Measurements from ENCODE around the gene DHX32.

Gene DHX32

DNA sequence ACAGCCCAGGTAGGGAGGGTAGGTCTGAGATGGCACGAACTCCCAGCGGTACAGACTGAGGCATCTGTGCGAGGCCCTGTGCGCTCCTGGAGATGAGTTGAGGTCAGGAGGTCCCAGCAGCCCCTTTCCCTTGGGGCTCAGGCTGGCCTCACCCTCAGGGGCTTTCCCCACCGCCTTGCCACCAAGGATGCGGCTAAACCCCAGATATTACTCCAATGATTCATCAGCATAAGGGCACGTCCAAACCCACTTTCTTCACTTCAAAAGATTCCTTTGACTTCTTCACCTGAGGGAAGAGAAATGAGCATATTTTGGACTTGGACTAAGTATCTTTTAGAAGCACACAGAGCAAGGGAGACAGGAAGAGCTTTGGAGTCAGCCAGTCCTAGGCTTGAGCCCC lies 78.4 kb downstream of the DHX32 start:
- intact Hi-C loops (cut with DNase I; ENCODE audit: low total_unique reads) = no loop called here
- Histone ChIP-seq H3K27me3 (no peaks in the 10 kb centered on the region), H3K4me3 (no peak overlapping the region), H3K36me3 (peaks cover 31 to 89% (median 45%) of the 10 kb centered on the region in 3 donors), H3K9me3 (no peaks in the 10 kb centered on the region), H3K27ac (no peak overlapping the region), H3K4me1 (no peaks in the 10 kb centered on the region)
- no peak for DNase-seq
- TF ChIP-seq, protein P1, sequence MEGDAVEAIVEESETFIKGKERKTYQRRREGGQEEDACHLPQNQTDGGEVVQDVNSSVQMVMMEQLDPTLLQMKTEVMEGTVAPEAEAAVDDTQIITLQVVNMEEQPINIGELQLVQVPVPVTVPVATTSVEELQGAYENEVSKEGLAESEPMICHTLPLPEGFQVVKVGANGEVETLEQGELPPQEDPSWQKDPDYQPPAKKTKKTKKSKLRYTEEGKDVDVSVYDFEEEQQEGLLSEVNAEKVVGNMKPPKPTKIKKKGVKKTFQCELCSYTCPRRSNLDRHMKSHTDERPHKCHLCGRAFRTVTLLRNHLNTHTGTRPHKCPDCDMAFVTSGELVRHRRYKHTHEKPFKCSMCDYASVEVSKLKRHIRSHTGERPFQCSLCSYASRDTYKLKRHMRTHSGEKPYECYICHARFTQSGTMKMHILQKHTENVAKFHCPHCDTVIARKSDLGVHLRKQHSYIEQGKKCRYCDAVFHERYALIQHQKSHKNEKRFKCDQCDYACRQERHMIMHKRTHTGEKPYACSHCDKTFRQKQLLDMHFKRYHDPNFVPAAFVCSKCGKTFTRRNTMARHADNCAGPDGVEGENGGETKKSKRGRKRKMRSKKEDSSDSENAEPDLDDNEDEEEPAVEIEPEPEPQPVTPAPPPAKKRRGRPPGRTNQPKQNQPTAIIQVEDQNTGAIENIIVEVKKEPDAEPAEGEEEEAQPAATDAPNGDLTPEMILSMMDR (IDR thresholded peaks at IDR 0.05) = no peak

DNA sequence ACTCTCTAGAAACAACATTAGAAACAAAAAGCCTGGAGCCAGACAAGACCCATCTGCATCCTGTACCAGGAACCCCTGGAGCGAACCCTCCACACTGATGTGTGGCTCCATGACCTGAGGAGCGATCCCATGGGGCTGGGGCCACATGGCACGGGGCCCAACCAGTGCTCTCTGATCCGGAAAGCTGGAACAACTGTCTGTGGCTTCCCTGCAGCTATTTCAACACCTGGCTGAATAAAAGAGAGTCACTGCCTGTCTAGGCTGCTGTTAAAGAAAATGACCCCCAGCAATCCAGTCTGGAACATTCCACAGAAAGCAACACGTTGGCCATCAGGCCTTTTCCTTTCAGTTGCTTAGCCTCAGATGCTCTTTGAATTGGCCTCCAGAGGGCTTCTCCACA lies 79.0 kb downstream of the DHX32 start:
- no peak for DNase-seq
- TF ChIP-seq, protein P1 (IDR thresholded peaks at IDR 0.05) = no peak
- intact Hi-C loops (cut with DNase I; ENCODE audit: low total_unique reads) = no loop called here
- Histone ChIP-seq H3K27me3 (no peaks in the 10 kb centered on the region), H3K9me3 (no peaks in the 10 kb centered on the region), H3K4me1 (no peaks in the 10 kb centered on the region), H3K36me3 (peaks cover 31 to 89% (median 45%) of the 10 kb centered on the region in 3 donors), H3K4me3 (no peak overlapping the region), H3K27ac (no peak overlapping the region)

DNA sequence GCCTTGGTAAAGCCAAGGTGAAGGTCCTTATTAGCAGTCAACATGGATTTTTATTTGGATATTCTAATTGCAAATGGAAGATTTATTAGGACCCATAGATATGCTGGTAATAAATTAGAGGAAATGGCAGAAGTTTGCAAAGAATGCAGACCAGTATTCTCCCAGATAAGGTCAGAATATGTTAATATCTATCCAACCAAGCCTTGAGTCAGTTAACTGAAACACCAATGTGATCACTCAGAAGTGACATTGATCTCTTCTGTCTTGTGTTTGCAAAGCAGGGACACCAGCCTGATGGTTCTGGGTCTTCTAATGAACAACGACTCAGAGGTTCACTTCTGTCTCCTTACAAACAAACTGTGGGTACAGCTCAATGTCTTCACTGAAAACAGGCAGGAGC lies 79.5 kb downstream of the DHX32 start:
- TF ChIP-seq, protein P1 (IDR thresholded peaks at IDR 0.05) = no peak
- Histone ChIP-seq H3K27ac (no peak overlapping the region), H3K36me3 (peaks cover 28 to 89% (median 41%) of the 10 kb centered on the region in 3 donors), H3K4me3 (no peak overlapping the region), H3K4me1 (no peaks in the 10 kb centered on the region), H3K27me3 (no peaks in the 10 kb centered on the region), H3K9me3 (no peaks in the 10 kb centered on the region)
- intact Hi-C loops (cut with DNase I; ENCODE audit: low total_unique reads) = no loop called here
- DNase-seq = no peak

DNA sequence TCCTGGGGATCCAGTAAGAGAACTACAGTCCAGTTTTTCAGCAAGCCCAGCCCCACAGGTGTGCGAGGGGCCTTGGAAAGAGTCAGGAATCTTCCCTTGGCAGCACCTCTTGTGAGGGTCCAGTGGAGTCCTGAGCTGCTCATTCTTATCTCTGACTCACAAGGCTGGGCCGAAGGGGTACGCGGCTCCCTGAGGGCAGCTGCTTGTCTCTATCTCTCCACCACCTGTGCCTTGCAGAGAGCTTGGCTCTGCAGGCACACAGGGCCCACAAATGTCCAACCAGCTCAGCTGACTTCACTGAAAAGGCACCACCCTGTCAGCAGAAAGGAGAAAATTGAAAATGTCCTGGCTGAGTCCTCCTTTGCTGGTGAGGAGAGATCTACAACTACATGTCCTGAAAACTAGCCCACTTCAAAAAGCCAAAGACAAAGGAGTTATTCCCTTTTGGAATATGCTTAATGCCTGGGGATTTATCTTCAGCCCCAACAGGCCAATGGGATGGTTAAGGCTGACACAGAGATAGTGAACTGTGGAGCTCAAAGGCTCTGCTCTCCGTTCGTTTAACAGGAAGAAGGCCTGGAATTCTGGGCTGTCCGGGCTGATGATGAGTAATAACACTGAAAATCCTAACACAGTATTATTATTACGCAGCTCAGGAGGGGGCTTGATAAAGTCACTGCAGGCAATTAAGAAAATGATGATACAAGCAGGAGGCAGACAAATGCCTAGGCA lies 81.5 kb downstream of the DHX32 start:
- H3K27ac ChIP-seq = no peak overlapping the region
- H3K36me3 ChIP-seq = peaks cover 21 to 89% (median 29%) of the 10 kb centered on the region in 3 donors
- H3K9me3 ChIP-seq = no peaks in the 10 kb centered on the region
- H3K27me3 ChIP-seq = no peaks in the 10 kb centered on the region
- DNase-seq = no peak
- TF ChIP-seq, protein P1 (IDR thresholded peaks at IDR 0.05) = no peak
- H3K4me3 ChIP-seq = no peak overlapping the region
- H3K4me1 ChIP-seq = no peaks in the 10 kb centered on the region
- intact Hi-C loops (cut with DNase I; ENCODE audit: low total_unique reads) = no loop called here

DNA sequence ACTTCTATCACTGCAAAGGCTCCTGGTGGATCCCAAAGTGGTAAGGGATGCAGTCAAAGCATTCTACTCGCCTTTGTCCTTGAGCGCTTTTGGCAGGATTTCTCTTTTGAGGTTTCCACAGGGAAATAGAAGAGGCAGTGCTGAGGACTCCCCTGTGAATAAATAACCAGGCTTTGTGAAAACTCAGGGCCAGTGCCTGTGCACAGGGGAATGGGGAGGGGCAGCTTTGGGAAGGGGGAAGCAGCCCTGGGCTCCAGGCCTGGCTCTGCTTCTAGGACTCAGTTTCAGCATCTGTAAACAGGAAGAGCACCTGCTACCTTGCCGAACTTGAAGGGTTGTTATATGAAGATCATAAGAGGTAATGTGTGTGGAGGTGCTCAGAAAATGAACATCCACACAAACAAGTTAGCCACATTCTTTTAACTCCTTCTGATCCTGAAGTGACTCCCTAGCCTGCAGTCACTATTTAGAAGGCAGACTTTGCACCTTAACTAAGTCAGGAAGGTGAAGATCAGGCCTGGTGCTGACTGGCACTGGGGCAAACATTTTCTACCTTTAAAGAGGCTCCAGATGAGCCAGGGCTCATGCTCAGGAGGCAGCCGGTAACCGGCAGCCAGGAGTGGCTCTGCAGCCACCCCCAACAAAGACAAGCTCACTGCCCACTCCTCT lies 83.0 kb downstream of the DHX32 start:
- DNase-seq = no peak
- H3K27ac ChIP-seq = no peak overlapping the region
- H3K4me3 ChIP-seq = no peak overlapping the region
- intact Hi-C loops (cut with DNase I; ENCODE audit: low total_unique reads) = no loop called here
- peaks cover 15 to 89% (median 41%) of the 10 kb centered on the region in 3 donors for H3K36me3 ChIP-seq
- H3K9me3 ChIP-seq = no peaks in the 10 kb centered on the region
- no peaks in the 10 kb centered on the region for H3K27me3 ChIP-seq
- no peaks in the 10 kb centered on the region for H3K4me1 ChIP-seq
- TF ChIP-seq, protein P1 (IDR thresholded peaks at IDR 0.05) = no peak
